Measurements from ENCODE around the gene CNN2.

CNN2 gene

DNA sequence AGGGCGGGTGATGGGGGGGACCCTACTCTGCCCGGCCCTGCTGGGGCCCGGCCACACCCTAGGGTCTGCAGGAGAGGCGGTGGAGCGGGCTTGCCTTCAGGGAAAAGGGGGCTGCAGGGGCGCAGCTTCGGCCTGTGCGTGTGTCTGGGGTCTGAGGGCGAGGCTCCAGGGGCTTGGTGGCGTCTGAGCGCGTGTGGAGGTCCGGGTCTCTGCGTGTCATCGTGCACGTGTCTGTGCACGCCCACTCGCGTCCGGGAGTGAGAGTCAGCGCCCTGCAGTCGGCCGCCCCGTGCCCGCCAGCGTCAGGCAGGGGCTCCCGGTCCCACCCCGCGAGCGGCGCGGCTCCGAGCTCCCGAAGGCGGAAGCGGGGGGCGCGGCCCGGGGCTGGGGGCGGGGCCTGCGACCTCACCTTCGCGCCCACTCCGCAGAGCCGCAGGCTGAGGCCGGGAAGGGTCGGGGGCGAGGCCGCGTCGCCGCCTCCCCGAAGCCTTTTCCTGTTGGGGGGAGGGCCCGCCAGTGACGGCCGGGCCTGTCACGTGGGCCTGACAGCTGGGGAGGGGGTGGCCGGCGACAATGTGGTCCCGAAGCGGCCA lies 40.4 kb downstream of the CNN2 start, which contains the start of gene ARHGAP45:
Gene ARHGAP45, plus strand, starts transcription at position 420 of the 593 bp plus-strand sequence. CDS start 239 bp downstream, outside the sequence.
- TF ChIP-seq EZH2 (IDR thresholded peaks at IDR 0.05) (no peak), POLR2AphosphoS5 (IDR thresholded peaks at IDR 0.05; ENCODE audit: borderline replicate concordance, low read depth, low read length) (no peak), FOXP2 (optimal IDR thresholded peaks at IDR 0.05; ENCODE audit: control extremely low read depth, extremely low read length, insufficient read depth) (no peak)
- peak within 1 kb of the TSS; percentile 37 for H3K9ac ChIP-seq (ENCODE audit: insufficient read length)
- H3K36me3 ChIP-seq (ENCODE audit: insufficient read depth, low read length) = no peaks in the 10 kb centered on the region
- no peaks in the 10 kb centered on the region for H3K9me3 ChIP-seq (ENCODE audit: low read depth, low read length)
- H3K27ac ChIP-seq = no peak within 1 kb of the TSS
- peak within 1 kb of the TSS; percentile 85 for H3K4me3 ChIP-seq
- no peak for DNase-seq (ENCODE audit: low read depth, low spot score)

DNA sequence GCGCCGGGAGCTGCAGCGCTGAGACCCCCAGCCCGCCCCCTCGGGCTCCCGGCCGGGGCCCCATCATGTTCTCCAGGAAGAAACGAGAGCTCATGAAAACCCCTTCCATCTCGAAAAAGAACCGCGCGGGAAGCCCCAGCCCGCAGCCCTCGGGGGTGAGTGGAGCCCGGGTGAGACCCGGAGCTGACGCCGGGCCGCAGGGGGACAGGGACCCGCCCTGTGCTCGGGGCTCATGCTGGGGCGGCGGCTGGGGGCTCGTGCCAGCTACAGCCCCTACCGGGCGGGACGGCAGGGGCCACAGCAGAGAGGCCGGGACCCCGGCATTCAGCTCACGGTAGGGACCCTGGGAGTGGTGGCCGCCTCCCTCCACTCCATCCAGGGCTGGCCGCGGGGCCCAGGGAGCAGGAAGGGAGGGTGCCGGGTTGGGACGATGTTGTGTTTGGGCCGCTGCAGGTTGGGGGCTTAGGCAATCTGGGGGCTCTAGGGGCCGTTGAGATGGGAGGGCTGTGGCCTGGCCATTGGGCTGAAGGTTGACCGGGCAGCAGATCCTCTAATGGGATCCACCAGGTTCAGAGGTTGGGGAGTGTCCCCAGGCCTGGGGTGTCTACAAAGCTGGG lies 41.0 kb downstream of the CNN2 start:
- H3K27ac ChIP-seq = no peak overlapping the region
- TF ChIP-seq FOXP2 (optimal IDR thresholded peaks at IDR 0.05; ENCODE audit: control extremely low read depth, extremely low read length, insufficient read depth) = no peak
- no peak for TF ChIP-seq EZH2 (IDR thresholded peaks at IDR 0.05)
- no peak for TF ChIP-seq POLR2AphosphoS5 (IDR thresholded peaks at IDR 0.05; ENCODE audit: borderline replicate concordance, low read depth, low read length)
- H3K9ac ChIP-seq (ENCODE audit: insufficient read length) = peak overlapping the region; percentile 37
- no peak for DNase-seq (ENCODE audit: low read depth, low spot score)
- no peaks in the 10 kb centered on the region for H3K36me3 ChIP-seq (ENCODE audit: insufficient read depth, low read length)
- no peaks in the 10 kb centered on the region for H3K9me3 ChIP-seq (ENCODE audit: low read depth, low read length)
- peak overlapping the region; percentile 85 for H3K4me3 ChIP-seq

- H3K9me3 ChIP-seq (ENCODE audit: low read depth, low read length) = no peaks in the 10 kb centered on the region
- peak overlapping the region; percentile 85 for H3K4me3 ChIP-seq
- DNase-seq (ENCODE audit: low read depth, low spot score) = no peak
- no peak overlapping the region for H3K9ac ChIP-seq (ENCODE audit: insufficient read length)
- H3K36me3 ChIP-seq (ENCODE audit: insufficient read depth, low read length) = no peaks in the 10 kb centered on the region
- no peak overlapping the region for H3K27ac ChIP-seq
- TF ChIP-seq POLR2AphosphoS5 (IDR thresholded peaks at IDR 0.05; ENCODE audit: borderline replicate concordance, low read depth, low read length) (no peak), EZH2 (IDR thresholded peaks at IDR 0.05) (no peak), FOXP2 (optimal IDR thresholded peaks at IDR 0.05; ENCODE audit: control extremely low read depth, extremely low read length, insufficient read depth) (no peak)
These were observed 41.9 kb downstream of the CNN2 start for GRCh38 chr19:1068009-1069001.

DNA sequence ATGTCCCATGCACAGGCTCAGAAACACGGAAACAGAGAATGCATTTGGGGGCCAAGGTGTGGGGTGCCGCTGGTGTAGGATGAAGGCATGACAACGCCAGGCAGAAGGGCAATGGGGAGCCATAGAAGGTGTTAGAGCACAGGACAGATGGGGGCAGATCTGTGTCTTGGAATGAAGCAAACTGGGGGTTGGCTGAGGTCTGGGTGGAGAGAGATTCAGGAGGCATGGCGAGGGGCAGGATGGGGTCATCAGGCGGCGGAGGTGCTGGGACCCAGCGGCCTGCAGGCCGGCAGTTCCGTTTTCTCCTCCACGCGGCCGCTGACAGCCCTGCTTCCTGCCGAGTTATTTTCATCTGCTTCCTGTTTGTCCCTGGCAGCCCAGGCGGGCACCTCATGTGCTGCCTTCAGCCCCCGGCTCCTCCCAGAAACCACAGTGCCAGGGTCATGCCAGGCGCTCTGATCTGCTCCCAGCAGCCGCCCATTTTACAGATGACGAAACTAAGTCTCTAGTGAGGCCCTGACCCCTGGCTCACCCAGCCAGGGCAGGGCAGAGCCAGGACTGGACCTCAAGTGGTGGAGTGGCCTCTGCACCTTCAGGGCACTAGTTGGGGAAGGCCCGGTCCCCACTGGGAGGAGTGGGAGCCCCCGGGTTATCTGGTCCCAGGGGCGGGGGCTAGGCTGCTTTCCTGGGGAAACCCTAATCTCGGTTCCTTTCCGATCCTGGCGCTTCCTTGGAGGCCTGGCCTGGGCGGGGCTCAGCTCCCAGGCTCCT lies 42.8 kb downstream of the CNN2 start:
- DNase-seq (ENCODE audit: low read depth, low spot score) = no peak
- Histone ChIP-seq H3K36me3 (ENCODE audit: insufficient read depth, low read length) (no peaks in the 10 kb centered on the region), H3K9ac (ENCODE audit: insufficient read length) (no peak overlapping the region), H3K4me3 (no peak overlapping the region), H3K27ac (no peak overlapping the region), H3K9me3 (ENCODE audit: low read depth, low read length) (no peaks in the 10 kb centered on the region)
- TF ChIP-seq FOXP2 (optimal IDR thresholded peaks at IDR 0.05; ENCODE audit: control extremely low read depth, extremely low read length, insufficient read depth) (no peak), EZH2 (IDR thresholded peaks at IDR 0.05) (no peak), POLR2AphosphoS5 (IDR thresholded peaks at IDR 0.05; ENCODE audit: borderline replicate concordance, low read depth, low read length) (no peak)

DNA sequence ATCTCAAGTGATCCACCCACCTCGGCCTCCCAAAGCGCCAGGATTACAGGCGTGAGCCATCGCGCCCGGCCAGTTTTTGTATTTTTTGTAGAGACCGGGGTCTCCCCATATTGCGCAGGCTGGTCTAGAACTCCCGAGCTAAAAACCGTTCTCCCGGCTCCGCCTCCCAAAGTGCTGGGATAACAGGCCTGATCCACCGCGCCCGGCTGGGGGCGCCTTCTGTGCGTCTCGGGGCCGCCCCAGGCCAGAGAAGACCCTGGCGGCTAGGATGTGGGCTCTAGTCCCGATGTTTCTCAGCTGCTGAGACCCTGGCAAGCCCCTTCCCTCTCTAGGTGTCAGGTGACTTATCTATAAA lies 44.1 kb downstream of the CNN2 start:
- no peak overlapping the region for H3K9ac ChIP-seq (ENCODE audit: insufficient read length)
- no peak overlapping the region for H3K27ac ChIP-seq
- DNase-seq (ENCODE audit: low read depth, low spot score) = no peak
- TF ChIP-seq POLR2AphosphoS5 (IDR thresholded peaks at IDR 0.05; ENCODE audit: borderline replicate concordance, low read depth, low read length) (no peak), FOXP2 (optimal IDR thresholded peaks at IDR 0.05; ENCODE audit: control extremely low read depth, extremely low read length, insufficient read depth) (no peak), EZH2 (IDR thresholded peaks at IDR 0.05) (no peak)
- H3K9me3 ChIP-seq (ENCODE audit: low read depth, low read length) = no peaks in the 10 kb centered on the region
- H3K4me3 ChIP-seq = peak overlapping the region; percentile 49
- H3K36me3 ChIP-seq (ENCODE audit: insufficient read depth, low read length) = no peaks in the 10 kb centered on the region

DNA sequence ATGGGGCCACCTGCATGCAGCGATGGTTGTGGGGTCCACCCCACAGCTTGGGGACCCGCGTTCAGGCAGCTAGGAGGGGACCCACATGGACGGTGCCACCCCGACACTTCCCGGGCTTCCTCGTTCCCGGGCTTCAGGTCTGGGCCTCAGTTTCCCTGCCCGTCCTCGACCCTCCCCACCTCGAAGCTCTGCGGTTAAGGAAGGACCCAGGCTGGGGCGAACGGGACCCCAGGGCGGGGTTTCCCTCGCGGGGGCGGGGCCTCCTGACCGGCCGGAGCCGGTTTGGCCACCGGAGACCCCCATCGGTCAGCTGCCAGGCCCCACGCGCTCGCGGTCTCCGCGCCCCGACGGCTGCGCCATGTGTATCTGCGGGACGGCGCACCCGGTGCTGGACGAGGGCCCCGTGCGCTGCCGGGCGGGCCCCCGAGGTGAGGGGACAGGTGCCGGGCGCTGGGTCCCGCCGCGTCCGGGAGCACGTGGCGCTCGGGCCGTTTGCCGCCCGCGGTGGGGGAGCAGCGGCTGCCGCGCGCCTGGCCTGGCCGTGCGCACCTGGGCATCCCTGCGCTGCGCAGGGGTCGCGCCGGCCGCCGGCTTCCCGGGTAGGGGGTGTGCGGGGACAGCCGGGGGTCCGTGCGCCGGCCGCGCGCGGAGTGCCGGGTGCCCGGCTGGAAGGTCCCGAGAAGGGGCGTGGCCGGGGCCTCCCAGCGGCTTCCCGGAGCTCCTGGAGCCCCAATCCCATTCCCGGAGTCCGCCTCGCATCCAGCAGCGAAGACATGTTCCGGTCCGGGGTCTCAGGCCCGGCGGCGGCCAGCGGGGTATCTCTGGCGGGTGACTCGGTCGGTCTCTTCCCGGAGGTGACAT lies 44.8 kb downstream of the CNN2 start:
- Histone ChIP-seq H3K4me3 (peak overlapping the region; percentile 49), H3K27ac (no peak overlapping the region), H3K9ac (ENCODE audit: insufficient read length) (no peak overlapping the region), H3K36me3 (ENCODE audit: insufficient read depth, low read length) (no peaks in the 10 kb centered on the region), H3K9me3 (ENCODE audit: low read depth, low read length) (no peaks in the 10 kb centered on the region)
- TF ChIP-seq POLR2AphosphoS5 (IDR thresholded peaks at IDR 0.05; ENCODE audit: borderline replicate concordance, low read depth, low read length) (no peak), FOXP2 (optimal IDR thresholded peaks at IDR 0.05; ENCODE audit: control extremely low read depth, extremely low read length, insufficient read depth) (no peak), EZH2 (IDR thresholded peaks at IDR 0.05) (no peak)
- DNase-seq (ENCODE audit: low read depth, low spot score) = no peak

DNA sequence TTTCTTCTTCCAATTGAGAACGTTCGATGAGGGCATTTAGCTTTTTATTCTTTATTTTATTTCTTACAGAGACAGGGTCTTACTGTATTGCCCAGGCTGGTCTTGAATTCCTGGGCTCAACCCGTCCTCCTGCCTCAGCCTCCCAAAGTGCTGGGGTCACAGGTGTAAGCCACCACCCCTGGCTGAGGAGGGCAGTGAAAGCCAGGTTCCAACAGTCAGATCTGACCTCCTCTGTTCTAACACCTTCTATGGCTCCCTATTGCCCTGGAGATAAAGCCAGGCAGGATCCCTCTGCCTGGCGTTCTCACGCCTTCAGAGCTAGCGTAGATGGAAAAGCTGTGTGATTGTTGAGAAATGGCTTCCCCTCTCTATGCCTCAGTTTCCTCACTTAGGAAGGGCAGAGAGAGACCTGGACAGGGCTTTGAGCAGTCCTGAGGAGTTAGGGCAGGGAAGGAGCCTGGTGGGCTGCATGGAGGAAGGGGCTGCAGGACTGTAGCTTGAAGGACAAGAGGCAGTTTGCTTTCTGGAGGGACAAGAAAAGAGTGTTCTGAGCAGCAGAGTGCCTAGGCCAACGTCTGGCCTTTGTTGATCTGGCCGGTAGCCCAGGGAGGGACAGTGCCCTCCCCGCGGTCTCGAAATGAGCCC lies 46.1 kb downstream of the CNN2 start:
- TF ChIP-seq EZH2 (IDR thresholded peaks at IDR 0.05) (no peak), FOXP2 (optimal IDR thresholded peaks at IDR 0.05; ENCODE audit: control extremely low read depth, extremely low read length, insufficient read depth) (no peak), POLR2AphosphoS5 (IDR thresholded peaks at IDR 0.05; ENCODE audit: borderline replicate concordance, low read depth, low read length) (no peak)
- no peak overlapping the region for H3K27ac ChIP-seq
- no peak overlapping the region for H3K4me3 ChIP-seq
- H3K9ac ChIP-seq (ENCODE audit: insufficient read length) = no peak overlapping the region
- H3K9me3 ChIP-seq (ENCODE audit: low read depth, low read length) = no peaks in the 10 kb centered on the region
- H3K36me3 ChIP-seq (ENCODE audit: insufficient read depth, low read length) = no peaks in the 10 kb centered on the region
- DNase-seq (ENCODE audit: low read depth, low spot score) = no peak
